ENCODE measurements around the gene EEFSEC.

DNA sequence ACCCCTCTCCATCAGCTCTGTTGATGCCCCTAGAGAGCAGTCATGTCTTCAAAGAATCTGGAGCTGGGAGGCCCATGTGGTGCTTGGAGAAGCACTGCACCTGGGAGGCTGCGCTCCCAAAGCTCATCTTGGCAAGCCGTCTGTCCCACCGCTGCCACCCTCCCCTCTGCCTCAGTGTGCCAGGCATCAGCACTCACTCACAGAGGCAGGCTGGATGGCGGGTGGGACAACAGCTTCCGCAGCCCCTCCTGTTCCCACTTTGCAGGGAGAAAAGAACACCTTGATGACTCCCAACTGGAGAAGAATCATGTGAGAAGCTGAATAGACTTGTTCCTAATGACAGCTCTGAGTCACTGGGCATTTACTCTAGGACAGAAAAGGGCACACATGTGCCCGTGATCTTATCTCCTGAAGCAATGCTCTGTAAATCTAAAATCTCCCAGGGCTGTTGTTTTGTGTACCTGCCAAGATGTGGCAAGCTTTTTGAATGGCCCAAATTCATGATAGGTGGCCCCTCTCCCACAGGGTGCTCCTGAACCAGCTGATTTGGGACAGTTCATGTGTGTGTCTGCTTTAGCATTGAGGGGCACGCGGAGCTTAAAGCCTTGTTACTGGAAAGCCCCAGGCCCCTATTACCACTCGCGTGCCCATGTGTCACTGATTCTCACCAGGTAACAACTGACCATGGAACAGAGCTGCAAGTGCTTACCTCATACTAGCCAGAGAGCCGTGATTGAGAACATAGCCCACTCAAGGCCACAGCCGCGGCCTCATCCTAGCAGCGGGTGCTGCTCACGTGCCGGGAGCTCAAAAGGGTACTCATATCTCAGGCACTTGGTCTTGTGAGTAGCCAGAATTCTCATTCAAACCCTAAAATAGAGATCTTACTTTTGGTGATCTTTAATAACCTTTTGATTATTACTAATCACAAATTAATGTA is 209.0 kb downstream of the EEFSEC start:
- TF ChIP-seq RAD21 (conservative IDR thresholded peaks at IDR 0.05), result no peak
- TF ChIP-seq, protein P1, sequence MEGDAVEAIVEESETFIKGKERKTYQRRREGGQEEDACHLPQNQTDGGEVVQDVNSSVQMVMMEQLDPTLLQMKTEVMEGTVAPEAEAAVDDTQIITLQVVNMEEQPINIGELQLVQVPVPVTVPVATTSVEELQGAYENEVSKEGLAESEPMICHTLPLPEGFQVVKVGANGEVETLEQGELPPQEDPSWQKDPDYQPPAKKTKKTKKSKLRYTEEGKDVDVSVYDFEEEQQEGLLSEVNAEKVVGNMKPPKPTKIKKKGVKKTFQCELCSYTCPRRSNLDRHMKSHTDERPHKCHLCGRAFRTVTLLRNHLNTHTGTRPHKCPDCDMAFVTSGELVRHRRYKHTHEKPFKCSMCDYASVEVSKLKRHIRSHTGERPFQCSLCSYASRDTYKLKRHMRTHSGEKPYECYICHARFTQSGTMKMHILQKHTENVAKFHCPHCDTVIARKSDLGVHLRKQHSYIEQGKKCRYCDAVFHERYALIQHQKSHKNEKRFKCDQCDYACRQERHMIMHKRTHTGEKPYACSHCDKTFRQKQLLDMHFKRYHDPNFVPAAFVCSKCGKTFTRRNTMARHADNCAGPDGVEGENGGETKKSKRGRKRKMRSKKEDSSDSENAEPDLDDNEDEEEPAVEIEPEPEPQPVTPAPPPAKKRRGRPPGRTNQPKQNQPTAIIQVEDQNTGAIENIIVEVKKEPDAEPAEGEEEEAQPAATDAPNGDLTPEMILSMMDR (IDR thresholded peaks at IDR 0.05; ENCODE audit: poor library complexity, severe bottlenecking), result no peak
- no peak for TF ChIP-seq POLR2AphosphoS5 (IDR thresholded peaks at IDR 0.05)
- TF ChIP-seq EP300 (conservative IDR thresholded peaks at IDR 0.05; ENCODE audit: poor library complexity, severe bottlenecking), result no peak
- no peak for TF ChIP-seq MXI1 (conservative IDR thresholded peaks at IDR 0.05; ENCODE audit: poor library complexity, severe bottlenecking)
- TF ChIP-seq EZH2 (IDR thresholded peaks at IDR 0.05; ENCODE audit: borderline replicate concordance, insufficient read depth, low read length, poor library complexity, severe bottlenecking), result no peak
- TF ChIP-seq SMC3 (conservative IDR thresholded peaks at IDR 0.05; ENCODE audit: poor library complexity), result no peak

Data from neural cell (in vitro differentiated cells).